Measurements from ENCODE around the gene IQCH. TPM values are rescaled to one million over a fixed set of nuclear protein-coding genes. Genes with fewer than 3 reads are reported as not detected.
"Not testable (repeated sequence)": the region's sequence is repeated elsewhere in the genome, so short reads cannot be mapped to it uniquely, and the experiment has no call there.

The IQCH gene
- total and polyA plus RNA-seq, 5 donors: 0.34 to 2.1 (median 1.4) TPM

DNA sequence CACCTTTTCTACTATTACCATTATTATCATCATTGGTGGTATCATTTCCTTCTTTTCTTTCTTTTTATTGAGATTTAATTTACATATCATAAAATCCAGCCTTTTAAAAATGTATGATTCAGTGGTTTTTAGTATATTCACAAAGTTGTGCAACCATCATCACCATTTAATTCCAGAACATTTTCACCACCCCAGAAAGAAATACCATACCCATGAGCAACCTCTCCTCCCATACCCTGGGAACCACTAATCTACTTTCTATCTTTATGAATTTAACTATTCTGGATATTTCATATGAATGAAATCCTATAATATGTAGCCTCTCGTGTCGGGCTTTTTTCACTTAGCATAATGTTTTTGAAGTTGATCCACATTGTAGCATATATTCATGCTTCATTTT lies 29.2 kb upstream of the IQCH start:
- H3K4me3 ChIP-seq (ENCODE audit: low read length): no peak overlapping the region
- no peaks in the 10 kb centered on the region for H3K4me1 ChIP-seq (ENCODE audit: control insufficient read depth, insufficient read depth, low read length)
- no peaks in the 10 kb centered on the region for H3K9me3 ChIP-seq (ENCODE audit: control insufficient read depth, low read length)
- 97% methylated on average over 2 of the region's 2 CpGs for WGBS
- DNase-seq (no peak), ATAC-seq (no peak)
- no peak overlapping the region for H3K27ac ChIP-seq (ENCODE audit: low read length)
- intact Hi-C loops (cut with DNase I): no loop called here
- H3K27me3 ChIP-seq (ENCODE audit: control insufficient read depth, insufficient read depth): no peaks in the 10 kb centered on the region

DNA sequence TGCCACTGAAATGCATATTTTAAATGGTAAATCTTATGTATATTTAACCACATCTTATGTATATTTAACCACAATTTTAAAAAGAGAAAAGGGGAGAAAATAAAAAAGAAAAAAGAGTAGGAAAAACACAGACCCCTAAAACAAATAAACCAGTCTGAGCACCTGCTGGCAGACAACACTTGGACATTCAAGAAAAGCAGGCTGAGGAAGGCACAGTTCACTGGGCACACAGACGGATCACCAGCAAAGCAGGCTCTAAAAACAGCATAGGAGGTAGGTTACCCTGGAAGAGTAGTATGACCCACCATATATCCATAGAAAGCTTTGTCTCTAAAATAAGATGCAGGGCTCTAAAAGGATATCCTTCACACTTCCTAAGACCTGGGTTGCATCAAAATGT lies 27.2 kb upstream of the IQCH start:
- no peak for DNase-seq
- Histone ChIP-seq H3K9me3 (ENCODE audit: control insufficient read depth, low read length) (no peaks in the 10 kb centered on the region), H3K27ac (ENCODE audit: low read length) (no peak overlapping the region), H3K27me3 (ENCODE audit: control insufficient read depth, insufficient read depth) (no peaks in the 10 kb centered on the region), H3K4me3 (ENCODE audit: low read length) (no peak overlapping the region), H3K4me1 (ENCODE audit: control insufficient read depth, insufficient read depth, low read length) (no peaks in the 10 kb centered on the region)
- no peak for ATAC-seq
- intact Hi-C loops (cut with DNase I): no loop called here
- WGBS: 93% methylated on average over 1 of the region's 1 CpG

GRCh38 chr15:67227846-67228245 lies 26.7 kb upstream of the IQCH start:
- intact Hi-C loops (cut with DNase I): no loop called here
- WGBS: 95% methylated on average over 1 of the region's 1 CpG
- Histone ChIP-seq H3K4me3 (ENCODE audit: low read length) (no peak overlapping the region), H3K4me1 (ENCODE audit: control insufficient read depth, insufficient read depth, low read length) (no peaks in the 10 kb centered on the region), H3K27ac (ENCODE audit: low read length) (no peak overlapping the region), H3K27me3 (ENCODE audit: control insufficient read depth, insufficient read depth) (no peaks in the 10 kb centered on the region), H3K9me3 (ENCODE audit: control insufficient read depth, low read length) (no peaks in the 10 kb centered on the region)
- ATAC-seq (no peak), DNase-seq (no peak)

DNA sequence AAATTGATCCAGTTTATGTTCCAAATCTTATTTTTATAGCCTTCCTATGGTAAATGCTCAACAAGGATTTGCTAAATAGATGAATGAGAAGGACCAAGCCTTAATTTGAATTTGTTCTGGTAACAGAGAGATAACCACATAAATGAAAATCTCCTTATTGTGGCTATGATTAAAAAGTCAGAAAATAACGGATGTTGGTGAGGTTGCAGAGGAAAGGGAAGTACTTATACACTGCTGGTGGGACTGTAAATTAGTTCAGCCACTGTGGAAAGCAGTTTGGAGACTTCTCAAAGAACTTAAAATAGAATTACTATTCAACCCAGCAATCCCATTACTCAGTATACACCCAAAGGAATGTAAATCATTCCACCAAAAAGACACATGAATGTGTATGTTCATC lies 26.3 kb upstream of the IQCH start:
- Histone ChIP-seq H3K9me3 (ENCODE audit: control insufficient read depth, low read length) (no peaks in the 10 kb centered on the region), H3K27ac (ENCODE audit: low read length) (no peak overlapping the region), H3K4me3 (ENCODE audit: low read length) (no peak overlapping the region), H3K4me1 (ENCODE audit: control insufficient read depth, insufficient read depth, low read length) (no peaks in the 10 kb centered on the region), H3K27me3 (ENCODE audit: control insufficient read depth, insufficient read depth) (no peaks in the 10 kb centered on the region)
- WGBS: 69% methylated on average over 1 of the region's 1 CpG
- no peak for ATAC-seq
- intact Hi-C loops (cut with DNase I): no loop called here
- DNase-seq: no peak

DNA sequence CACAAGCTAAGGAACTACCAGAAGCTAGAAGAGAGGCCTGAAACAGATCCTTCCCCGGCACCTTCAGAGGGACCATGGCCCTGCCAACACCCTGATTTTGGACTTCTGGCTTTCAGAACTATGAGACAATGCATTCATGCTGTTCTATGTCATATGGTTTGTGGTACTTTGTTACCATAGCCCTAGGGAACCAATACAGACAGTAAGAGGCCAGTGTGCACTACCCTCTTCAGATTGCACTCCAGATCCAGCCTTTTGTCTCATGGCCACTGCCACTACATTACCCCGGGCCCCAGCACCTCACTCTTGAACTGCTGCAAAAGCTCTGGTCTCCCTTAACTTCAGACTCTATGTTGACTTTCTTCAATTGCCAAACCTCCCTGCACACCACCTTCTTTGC lies 24.1 kb upstream of the IQCH start:
- Histone ChIP-seq H3K4me1 (ENCODE audit: control insufficient read depth, insufficient read depth, low read length) (no peaks in the 10 kb centered on the region), H3K9me3 (ENCODE audit: control insufficient read depth, low read length) (no peaks in the 10 kb centered on the region), H3K27ac (ENCODE audit: low read length) (no peak overlapping the region), H3K27me3 (ENCODE audit: control insufficient read depth, insufficient read depth) (no peaks in the 10 kb centered on the region), H3K4me3 (ENCODE audit: low read length) (no peak overlapping the region)
- no peak for ATAC-seq
- intact Hi-C loops (cut with DNase I): no loop called here
- WGBS: 95% methylated on average over 2 of the region's 2 CpGs
- DNase-seq: no peak

- intact Hi-C loops (cut with DNase I): no loop called here
- ATAC-seq: no peak
- H3K4me1 ChIP-seq (ENCODE audit: control insufficient read depth, insufficient read depth, low read length): peaks cover 2% of the 10 kb centered on the region
- no peak for DNase-seq
- no peak overlapping the region for H3K4me3 ChIP-seq (ENCODE audit: low read length)
- H3K27ac ChIP-seq (ENCODE audit: low read length): no peak overlapping the region
- H3K9me3 ChIP-seq (ENCODE audit: control insufficient read depth, low read length): no peaks in the 10 kb centered on the region
- WGBS: 89% methylated on average over 3 of the region's 3 CpGs
- H3K27me3 ChIP-seq (ENCODE audit: control insufficient read depth, insufficient read depth): no peaks in the 10 kb centered on the region
Measured at GRCh38 chr15:67232591-67232990, 22.0 kb upstream of the IQCH start.

DNA sequence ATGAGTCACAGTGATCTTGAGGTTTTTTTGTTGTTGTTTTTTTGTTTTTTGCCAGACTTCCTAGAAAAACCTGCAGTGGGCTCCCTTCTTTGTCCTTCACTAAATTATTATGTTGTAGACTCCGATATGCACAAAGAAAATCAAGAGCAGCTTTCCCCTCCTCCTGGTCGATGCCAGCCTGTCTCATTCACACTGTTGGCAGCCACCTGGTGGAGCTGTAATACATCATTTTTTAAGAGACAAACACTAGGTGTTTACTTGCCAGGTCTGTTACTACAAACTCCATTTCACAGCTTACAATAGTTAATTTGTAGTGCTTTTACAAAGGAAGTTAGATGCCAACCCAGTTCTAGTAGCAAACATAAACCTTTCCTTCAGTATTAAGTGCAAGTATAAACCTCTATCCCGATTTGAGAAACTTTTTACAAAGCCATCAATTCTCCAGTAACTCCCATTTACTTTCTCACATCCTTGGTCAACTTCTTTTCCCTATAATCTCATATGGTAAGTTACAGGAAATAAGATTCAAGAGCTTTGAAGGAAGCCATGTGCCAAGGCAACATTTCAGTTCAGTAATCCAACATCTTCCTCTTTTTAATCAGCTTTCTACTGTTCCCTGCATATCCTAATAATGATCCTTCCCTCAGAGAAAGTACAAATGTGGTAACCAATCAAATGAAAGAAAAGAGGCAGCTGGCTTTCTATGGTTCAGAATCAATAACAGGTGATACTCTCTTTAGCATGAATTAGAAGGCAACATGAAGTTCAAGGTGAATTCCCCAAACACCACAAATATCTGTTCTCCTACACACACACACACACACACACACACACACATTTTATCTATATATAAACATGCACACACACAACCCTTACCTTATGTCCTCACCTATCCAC lies 14.1 kb upstream of the IQCH start:
- DNase-seq: no peak
- no peaks in the 10 kb centered on the region for H3K9me3 ChIP-seq (ENCODE audit: control insufficient read depth, low read length)
- 66% methylated on average over 3 of the region's 3 CpGs for WGBS
- H3K27me3 ChIP-seq (ENCODE audit: control insufficient read depth, insufficient read depth): no peaks in the 10 kb centered on the region
- H3K4me1 ChIP-seq (ENCODE audit: control insufficient read depth, insufficient read depth, low read length): peaks cover 3% of the 10 kb centered on the region
- intact Hi-C loops (cut with DNase I): no loop called here
- H3K27ac ChIP-seq (ENCODE audit: low read length): no peak overlapping the region
- no peak overlapping the region for H3K4me3 ChIP-seq (ENCODE audit: low read length)
- ATAC-seq: no peak

DNA sequence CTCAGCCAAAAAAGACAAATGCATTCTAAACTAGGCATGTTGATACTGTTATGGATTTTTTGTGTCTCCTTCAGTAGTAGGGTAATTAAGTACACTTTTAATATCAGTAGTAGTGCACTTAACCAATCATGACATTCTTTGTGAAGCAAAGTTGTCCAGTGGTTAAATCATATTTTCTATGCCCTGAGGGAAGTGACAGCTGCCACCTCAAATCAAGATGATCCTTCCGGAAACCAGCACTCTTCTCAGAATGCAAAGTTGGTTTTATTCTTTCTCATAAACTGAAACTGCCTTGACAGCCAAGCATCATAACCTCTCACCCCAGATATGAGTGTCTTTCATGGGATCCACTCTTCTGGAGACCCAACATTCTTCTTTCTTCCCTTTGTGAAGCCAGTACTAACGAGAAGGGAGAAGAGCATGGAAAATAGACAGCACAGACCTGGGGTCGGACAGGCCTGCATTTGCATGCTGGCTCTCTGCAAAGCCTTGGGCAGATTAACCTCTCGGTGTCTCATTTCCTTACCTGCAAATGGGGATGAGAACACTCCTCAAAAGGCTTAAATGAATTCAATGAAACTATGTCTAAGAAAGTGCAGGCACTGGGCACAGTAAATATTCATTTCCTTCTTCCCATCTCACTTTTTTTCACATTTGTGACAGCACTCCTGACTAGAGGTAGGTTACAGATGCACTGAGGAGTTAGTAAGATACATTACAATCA lies 13.3 kb upstream of the IQCH start:
- no peak overlapping the region for H3K4me3 ChIP-seq (ENCODE audit: low read length)
- H3K27ac ChIP-seq (ENCODE audit: low read length): no peak overlapping the region
- H3K9me3 ChIP-seq (ENCODE audit: control insufficient read depth, low read length): no peaks in the 10 kb centered on the region
- WGBS: 78% methylated on average over 4 of the region's 4 CpGs
- DNase-seq (no peak), ATAC-seq (no peak)
- no peaks in the 10 kb centered on the region for H3K27me3 ChIP-seq (ENCODE audit: control insufficient read depth, insufficient read depth)
- H3K4me1 ChIP-seq (ENCODE audit: control insufficient read depth, insufficient read depth, low read length): peaks cover 2% of the 10 kb centered on the region
- intact Hi-C loops (cut with DNase I): no loop called here

- WGBS: 48% methylated on average over 3 of the region's 3 CpGs
- intact Hi-C loops (cut with DNase I): no loop called here
Measured at GRCh38 chr15:67242708-67243111, 11.9 kb upstream of the IQCH start.

GRCh38 chr15:67244971-67245478 lies 9.6 kb upstream of the IQCH start:
- no peak for DNase-seq
- Histone ChIP-seq H3K27ac (ENCODE audit: low read length) (no peak overlapping the region), H3K9me3 (ENCODE audit: control insufficient read depth, low read length) (no peaks in the 10 kb centered on the region), H3K4me1 (ENCODE audit: control insufficient read depth, insufficient read depth, low read length) (peaks cover 1% of the 10 kb centered on the region), H3K27me3 (ENCODE audit: control insufficient read depth, insufficient read depth) (no peaks in the 10 kb centered on the region), H3K4me3 (ENCODE audit: low read length) (no peak overlapping the region)
- intact Hi-C loops (cut with DNase I): no loop called here
- 98% methylated on average over 3 of the region's 3 CpGs for WGBS
- ATAC-seq: no peak

More at GRCh38 chr15:67242708-67243111, 11.9 kb upstream of the IQCH start:
- no peaks in the 10 kb centered on the region for H3K27me3 ChIP-seq (ENCODE audit: control insufficient read depth, insufficient read depth)
- no peak for DNase-seq
- peak in 1 of 2 donors; percentile 59 for ATAC-seq
- no peaks in the 10 kb centered on the region for H3K9me3 ChIP-seq (ENCODE audit: control insufficient read depth, low read length)
- peaks cover 1% of the 10 kb centered on the region for H3K4me1 ChIP-seq (ENCODE audit: control insufficient read depth, insufficient read depth, low read length)
- H3K27ac ChIP-seq (ENCODE audit: low read length): no peak overlapping the region
- no peak overlapping the region for H3K4me3 ChIP-seq (ENCODE audit: low read length)

DNA sequence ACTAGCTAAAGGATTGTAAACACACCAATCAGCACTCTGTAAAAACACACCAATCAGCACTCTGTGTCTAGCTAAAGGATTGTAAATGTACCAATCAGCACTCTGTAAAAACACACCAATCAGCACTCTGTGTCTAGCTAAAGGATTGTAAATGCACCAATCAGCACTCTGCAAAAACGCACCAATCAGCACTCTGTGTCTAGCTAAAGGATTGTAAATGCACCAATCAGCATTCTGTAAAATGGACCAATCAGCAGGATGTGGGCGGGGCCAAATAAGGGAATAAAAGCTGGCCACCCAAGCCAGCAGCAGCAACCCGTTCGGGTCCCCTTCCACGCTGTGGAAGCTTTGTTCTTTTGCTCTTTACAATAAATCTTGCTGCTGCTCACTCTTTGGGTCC lies 8.0 kb upstream of the IQCH start:
- ATAC-seq; intact Hi-C loops (cut with DNase I); H3K27ac ChIP-seq (ENCODE audit: low read length); H3K9me3 ChIP-seq (ENCODE audit: control insufficient read depth, low read length); H3K4me3 ChIP-seq (ENCODE audit: low read length); H3K4me1 ChIP-seq (ENCODE audit: control insufficient read depth, insufficient read depth, low read length); H3K27me3 ChIP-seq (ENCODE audit: control insufficient read depth, insufficient read depth); DNase-seq: not testable (repeated sequence)
- 98% methylated on average over 5 of the region's 5 CpGs for WGBS

Data from right cardiac atrium (tissue), 5 donors.